ENCODE measurements around the gene PGAM5. TPM values are rescaled to one million over a fixed set of nuclear protein-coding genes. Genes with fewer than 3 reads are reported as not detected.

The PGAM5 gene
- total and polyA plus RNA-seq, 10 of the 15 experiments (the other 5 are each of a cell fraction or from before 2014, with no cell fraction given): 8.2 to 90.9 (median 45.3) TPM

- CTCF ChIA-PET: interaction anchor here (0.6 kb wide), 1 partner anchor 1259 kb away, joined by 4 read pairs; no protein-coding TSS in a partner anchor
- FAIRE-seq (no peak), ATAC-seq (peak; percentile 60), DNase-seq (ENCODE audit: low read depth, low spot score) (no peak)
- SMC1A ChIA-PET (ENCODE audit: uncharacterized antibody, unreplicated experiment): interaction anchor here (0.6 to 2.0 kb wide), 2 partner anchors 15 to 110 kb away, joined by 3 to 4 read pairs; no protein-coding TSS in a partner anchor
- 1% methylated on average over 26 of the region's 26 CpGs for WGBS (ENCODE audit: insufficient coverage, insufficient replicate concordance, low lambda C conversion rate, missing lambda C conversion rate)
- Histone ChIP-seq H3K9me3 (replicated peaks; ENCODE audit: control insufficient read depth, insufficient read depth, low read length) (no peaks in the 10 kb centered on the region), H3K36me3 (ENCODE audit: control insufficient read depth in 2 of 2, insufficient read depth in 2 of 2, low read length in 1 of 2) (peaks cover 4 to 8% of the 10 kb centered on the region in 2 experiments), H3K27me3 (replicated peaks in 1 of 2; ENCODE audit: control insufficient read depth in 2 of 2, insufficient read depth in 2 of 2, low read length in 1 of 2) (no peaks in the 10 kb centered on the region), H4K20me1 (ENCODE audit: control insufficient read depth, insufficient read depth) (no peaks in the 10 kb centered on the region; the same call in 1 of the 2 replicates), H3K9ac (ENCODE audit: control insufficient read depth, insufficient read depth, low read length) (peak overlapping the region; percentile 97), H3K79me2 (ENCODE audit: control insufficient read depth, insufficient read depth, low read length) (peaks cover 51% of the 10 kb centered on the region), H3K4me2 (ENCODE audit: control insufficient read depth, insufficient read depth) (peak overlapping the region; percentile 64), H3K4me3 (peak overlapping the region; percentile 95), H2AFZ (ENCODE audit: control insufficient read depth, low read depth, low read length) (peak overlapping the region; percentile 77), H3K4me1 (ENCODE audit: control insufficient read depth, insufficient read depth, low read length) (no peaks in the 10 kb centered on the region; the same call in 1 of the 2 replicates), H3K27ac (ENCODE audit: control insufficient read depth, insufficient read depth) (peak overlapping the region; percentile 97)
- in situ Hi-C loops (cut with MboI): no loop called here
- TF ChIP-seq MTA3 (IDR thresholded peaks at IDR 0.05; ENCODE audit: borderline replicate concordance, low read length): peak; percentile 49; the same call in 1 of the 2 replicates
- no peak for TF ChIP-seq ZSCAN29 (IDR thresholded peaks at IDR 0.05)
- TF ChIP-seq TARDBP (IDR thresholded peaks at IDR 0.05; ENCODE audit: borderline replicate concordance): 0 out of 2 replicates have a peak, but pooled peaks have one; percentile 33
- 0 out of 2 replicates have a peak, but pooled peaks have one; percentile 3 for TF ChIP-seq POLR2AphosphoS5 (IDR thresholded peaks at IDR 0.05; ENCODE audit: low read length)
- POLR2A ChIA-PET: interaction anchor here (0.6 to 1.4 kb wide), 2 partner anchors 63 to 820 kb away, joined by 3 read pairs; no protein-coding TSS in a partner anchor
- intact Hi-C loops (cut with micrococcal nuclease; ENCODE audit: unreplicated experiment): loop anchor here (1.0 kb wide), 1 partner anchor 23 kb away; the partner anchor contains the start of genes POLE and PXMP2
- RAD21 ChIA-PET (ENCODE audit: unreplicated experiment): no interaction called here
- TSS peak; percentile 97 for BruUV-seq (replicated peaks)
Measured at GRCh38 chr12:132710043-132710404, 618 bp upstream of the PGAM5 start.

GRCh38 chr12:132711080-132711843 lies 620 bp downstream of the PGAM5 start:
- WGBS (ENCODE audit: insufficient coverage, insufficient replicate concordance, low lambda C conversion rate, missing lambda C conversion rate): 14% methylated on average over 41 of the region's 59 CpGs
- BruUV-seq (replicated peaks): no TSS peak

More at GRCh38 chr12:132711080-132711843, 620 bp downstream of the PGAM5 start:
- Histone ChIP-seq H4K20me1 (ENCODE audit: control insufficient read depth, insufficient read depth) (no peaks in the 10 kb centered on the region; the same call in 1 of the 2 replicates), H3K9me3 (replicated peaks; ENCODE audit: control insufficient read depth, insufficient read depth, low read length) (no peaks in the 10 kb centered on the region), H2AFZ (ENCODE audit: control insufficient read depth, low read depth, low read length) (peak overlapping the region; percentile 15; the same call in 1 of the 2 replicates), H3K9ac (ENCODE audit: control insufficient read depth, insufficient read depth, low read length) (peak overlapping the region; percentile 89), H3K27ac (ENCODE audit: control insufficient read depth, insufficient read depth) (peak overlapping the region; percentile 97), H3K4me3 (peak overlapping the region; percentile 95), H3K4me1 (ENCODE audit: control insufficient read depth, insufficient read depth, low read length) (no peaks in the 10 kb centered on the region; the same call in 1 of the 2 replicates), H3K27me3 (replicated peaks in 1 of 2; ENCODE audit: control insufficient read depth in 2 of 2, insufficient read depth in 2 of 2, low read length in 1 of 2) (no peaks in the 10 kb centered on the region), H3K4me2 (ENCODE audit: control insufficient read depth, insufficient read depth) (peak overlapping the region; percentile 40), H3K36me3 (ENCODE audit: control insufficient read depth in 2 of 2, insufficient read depth in 2 of 2, low read length in 1 of 2) (peaks cover 7 to 9% of the 10 kb centered on the region in 2 experiments), H3K79me2 (ENCODE audit: control insufficient read depth, insufficient read depth, low read length) (peaks cover 51% of the 10 kb centered on the region)
- ChIA-PET POLR2A (interaction anchor here (0.6 to 1.4 kb wide), 4 partner anchors 26 to 330 kb away, joined by 3 to 6 read pairs (median 3); no protein-coding TSS in a partner anchor), RAD21 (ENCODE audit: unreplicated experiment) (no interaction called here), CTCF (no interaction called here), SMC1A (ENCODE audit: uncharacterized antibody, unreplicated experiment) (no interaction called here)
- intact Hi-C loops (cut with micrococcal nuclease; ENCODE audit: unreplicated experiment) (no loop called here), in situ Hi-C loops (cut with MboI) (no loop called here)
- ATAC-seq: peak; percentile 10
- no peak for FAIRE-seq
- TF ChIP-seq BCL11A (IDR thresholded peaks at IDR 0.05; ENCODE audit: low read depth, low read length) (no peak), MLLT1 (IDR thresholded peaks at IDR 0.05) (no peak), SIX5 (IDR thresholded peaks at IDR 0.05; ENCODE audit: low read depth, low read length, severe bottlenecking) (no peak), RUNX3 (IDR thresholded peaks at IDR 0.05; ENCODE audit: low read length) (peak; percentile 22; the same call in 1 of the 2 replicates)
- DNase-seq (ENCODE audit: low read depth, low spot score): no peak

Measured in GM12878 (cell line).